ENCODE data around the gene CREB3.

The CREB3 gene

DNA sequence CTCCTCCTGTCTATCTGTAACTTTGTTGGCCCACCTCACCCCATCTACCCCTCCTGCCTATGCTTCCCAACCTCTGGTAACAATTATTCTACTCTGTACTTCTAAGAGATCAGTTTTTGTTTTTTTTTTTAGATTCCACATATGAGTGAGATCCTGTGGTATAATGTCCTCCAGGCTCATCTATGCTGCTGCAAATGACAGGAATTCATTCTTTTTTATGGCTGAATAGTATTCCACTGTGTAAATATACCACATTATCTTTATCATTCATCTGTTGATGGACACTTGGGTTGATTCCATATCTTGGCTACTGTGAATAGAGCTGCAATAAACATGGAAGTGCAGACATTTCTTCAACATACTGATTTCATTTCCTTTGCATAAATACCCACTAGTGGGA lies 51.0 kb downstream of the CREB3 start:
- no peak for FAIRE-seq

All from islet of Langerhans (tissue), 1 donor.